GM23338 (cell line): ENCODE results near the gene ENOX1. TPM values are rescaled to one million over a fixed set of nuclear protein-coding genes. Genes with fewer than 3 reads are reported as not detected.

Experiments used
- ATAC-seq: fragments of 200-7000 bp; cut with Tn5 transposase; 3 replicates; pipeline ENCODE4 v1.9.1; 2020
- DNase-seq: peaks from one replicate; pipeline ENCODE4 v3.0.0-alpha.2; 2015; ENCODE audit warnings: low spot score
- H2AFZ ChIP-seq: fragments of 200-600 bp; sonication (generic); 2 replicates; pipeline ENCODE4 v1.8.0; 2016; ENCODE audit warnings: antibody characterized with exemption, mild to moderate bottlenecking, moderate library complexity
- H3F3A ChIP-seq: fragments of 200-600 bp; sonication (generic); replicated peaks from 2 replicates; pipeline ENCODE4 v1.8.0; 2017; ENCODE audit warnings: antibody characterized with exemption, mixed run types, low read depth
- H3K27ac ChIP-seq: fragments of 200-600 bp; sonication (generic); 2 replicates; pipeline ENCODE4 v1.6.1; 2016; ENCODE audit warnings: low read depth
- H3K27me3 ChIP-seq: fragments of 200-600 bp; sonication (generic); 2 replicates; pipeline ENCODE4 v1.8.0; 2016; ENCODE audit warnings: mild to moderate bottlenecking, mixed run types, moderate library complexity; ENCODE audit not compliant: insufficient read depth
- H3K36me3 ChIP-seq: fragments of 200-600 bp; sonication (generic); 2 replicates; pipeline ENCODE4 v1.8.0; 2016; ENCODE audit warnings: mild to moderate bottlenecking; ENCODE audit not compliant: insufficient read depth
- H3K4me1 ChIP-seq: fragments of 200-600 bp; sonication (generic); 2 replicates; pipeline ENCODE4 v1.8.0; 2016; ENCODE audit warnings: mild to moderate bottlenecking, moderate library complexity; ENCODE audit not compliant: insufficient read depth
- H3K4me2 ChIP-seq: fragments of 200-600 bp; sonication (generic); 2 replicates; pipeline ENCODE4 v1.7.1; 2017; ENCODE audit warnings: mixed run types
- H3K4me3 ChIP-seq: fragments of 200-600 bp; sonication (generic); 2 replicates; pipeline ENCODE4 v1.6.1; 2016; ENCODE audit warnings: mixed run types
- H3K79me2 ChIP-seq: fragments of 200-600 bp; sonication (generic); replicated peaks from 2 replicates; pipeline ENCODE4 v1.8.0; 2017; ENCODE audit warnings: mild to moderate bottlenecking; ENCODE audit not compliant: insufficient read depth
- H3K9me2 ChIP-seq: fragments of 200-600 bp; sonication (generic); 2 replicates; pipeline ENCODE4 v1.8.0; 2017; ENCODE audit not compliant: insufficient read depth
- H4K20me1 ChIP-seq: fragments of 200-600 bp; sonication (generic); replicated peaks from 2 replicates; pipeline ENCODE4 v1.8.0; 2017; ENCODE audit warnings: mild to moderate bottlenecking; ENCODE audit not compliant: insufficient read depth
- H3K27ac Mint-ChIP-seq: 2 replicates; pipeline ENCODE4 v1.8.0; 2020; ENCODE audit warnings: inconsistent platforms, mild to moderate bottlenecking, moderate library complexity, mixed read lengths
- H3K27me3 Mint-ChIP-seq: 3 replicates; pipeline ENCODE4 v1.8.0; 2022; ENCODE audit warnings: low read depth, mild to moderate bottlenecking, moderate library complexity, mixed read lengths, inconsistent platforms; ENCODE audit not compliant: insufficient read depth, poor library complexity
- H3K36me3 Mint-ChIP-seq: 3 replicates; pipeline ENCODE4 v1.8.0; 2021; ENCODE audit warnings: low read depth, mild to moderate bottlenecking, inconsistent platforms, moderate library complexity, mixed read lengths
- H3K4me1 Mint-ChIP-seq: 3 replicates; pipeline ENCODE4 v1.8.0; 2020; ENCODE audit warnings: mild to moderate bottlenecking, inconsistent platforms, mixed read lengths
- H3K4me3 Mint-ChIP-seq: 3 replicates; pipeline ENCODE4 v1.8.0; 2021; ENCODE audit warnings: moderate library complexity, mild to moderate bottlenecking, inconsistent platforms, mixed read lengths
- H3K9me3 Mint-ChIP-seq: 3 replicates; pipeline ENCODE4 v1.8.0; 2020; ENCODE audit warnings: moderate library complexity, mild to moderate bottlenecking, inconsistent platforms, mixed read lengths
- CREB1 ChIP-seq: fragments of 250-450 bp; sonication (Bioruptor Pico); IDR thresholded peaks from 2 replicates; pipeline ENCODE4 v1.5.0; 2020; ENCODE audit warnings: low read depth, mild to moderate bottlenecking, moderate library complexity
- CTCF ChIP-seq, 2 experiments: fragments of 200-600 bp in 1 of 2; sonication (generic) in 1 of 2; conservative IDR thresholded peaks; 2 replicates each; pipeline versions ENCODE4 v1.5.1 to v1.6.1; 2016 to 2017; ENCODE audit warnings: antibody characterized with exemption in 2 of 2, low read depth in 2 of 2, mild to moderate bottlenecking in 2 of 2, moderate library complexity in 1 of 2
- ETS1 ChIP-seq: IDR thresholded peaks from 2 replicates; pipeline ENCODE4 v1.6.1; 2016; ENCODE audit warnings: antibody characterized with exemption
- EZH2 ChIP-seq: fragments of 200-600 bp; sonication (generic); IDR thresholded peaks from one replicate; pipeline ENCODE4 v1.8.0; 2017; ENCODE audit warnings: antibody characterized with exemption, mild to moderate bottlenecking, low read depth; ENCODE audit not compliant: unreplicated experiment
- EZH2phosphoT487 ChIP-seq: fragments of 200-600 bp; sonication (generic); IDR thresholded peaks from one replicate; pipeline ENCODE4 v1.8.1; 2018; ENCODE audit warnings: antibody characterized with exemption; ENCODE audit not compliant: unreplicated experiment
- POLR2AphosphoS5 ChIP-seq: IDR thresholded peaks from 2 replicates; pipeline ENCODE4 v1.6.1; 2016; ENCODE audit warnings: antibody characterized with exemption, low read depth
- STAT1 ChIP-seq: IDR thresholded peaks from one replicate; pipeline ENCODE4 v1.6.1; 2016; ENCODE audit warnings: antibody characterized with exemption; ENCODE audit not compliant: unreplicated experiment
- ZNF114 ChIP-seq: fragments of 250-450 bp; sonication (Bioruptor Pico); IDR thresholded peaks from 2 replicates; pipeline ENCODE4 v1.5.0; 2020; ENCODE audit warnings: mild to moderate bottlenecking, moderate library complexity
- polyA plus RNA-seq: library from polyadenylated mRNA; unstranded; fragments of >200 nt; fragmentation: Nextera tagmentation; extraction: Ambion mirVana; gene quantifications from 2 replicates; pipeline ENCODE4 v1.2.1, GENCODE V29; 2016
- total RNA-seq: library from RNA; depleted of rRNA; stranded (reverse); fragments of >200 nt; shearing (Covaris generic); gene quantifications from 2 replicates; pipeline ENCODE4 v1.2.3, GENCODE V29; 2014
- TF ChIP-seq, protein P1 (sequence below): fragments of 250-450 bp; sonication (Bioruptor Pico); IDR thresholded peaks from 2 replicates; pipeline ENCODE4 v1.5.0; 2020; ENCODE audit warnings: mild to moderate bottlenecking, moderate library complexity
- TF ChIP-seq, protein P2 (sequence below): IDR thresholded peaks from one replicate; pipeline ENCODE4 v1.6.1; 2018; ENCODE audit warnings: antibody characterized with exemption; ENCODE audit not compliant: unreplicated experiment

The ENOX1 gene
- total and polyA plus RNA-seq, 2 experiments from 2014 or later = 0.66 to 0.81 TPM

- H3K79me2 ChIP-seq = no peaks in the 10 kb centered on the region
- H2AFZ ChIP-seq = no peak overlapping the region
- peaks cover 4% of the 10 kb centered on the region for H3K27me3 Mint-ChIP-seq
- H3K4me1 Mint-ChIP-seq = peaks cover 2% of the 10 kb centered on the region; the same call in 2 of the 3 replicates
- no peaks in the 10 kb centered on the region for H3K9me3 Mint-ChIP-seq
- ATAC-seq (no peak), DNase-seq (no peak)
- peaks cover 4% of the 10 kb centered on the region; the same call in 1 of the 2 replicates for H3K9me2 ChIP-seq
- no peak overlapping the region for H3K4me3 Mint-ChIP-seq
- H3K36me3 ChIP-seq = no peaks in the 10 kb centered on the region
- H3K4me2 ChIP-seq = no peak overlapping the region
- H3K4me1 ChIP-seq = peaks cover 28% of the 10 kb centered on the region
- H3K4me3 ChIP-seq = no peak overlapping the region
- H3K27ac Mint-ChIP-seq = no peak overlapping the region
- H4K20me1 ChIP-seq = no peaks in the 10 kb centered on the region
- TF ChIP-seq ZNF114 (CRISPR knock-in tag) (no peak), CTCF (conservative IDR thresholded peaks at IDR 0.05; ENCODE audit: low read depth in 2 of 2) (no peak), POLR2AphosphoS5 (no peak), CREB1 (CRISPR knock-in tag) (no peak), ETS1 (no peak), EZH2 (no peak), STAT1 (no peak), EZH2phosphoT487 (no peak)
- TF ChIP-seq, protein P1, sequence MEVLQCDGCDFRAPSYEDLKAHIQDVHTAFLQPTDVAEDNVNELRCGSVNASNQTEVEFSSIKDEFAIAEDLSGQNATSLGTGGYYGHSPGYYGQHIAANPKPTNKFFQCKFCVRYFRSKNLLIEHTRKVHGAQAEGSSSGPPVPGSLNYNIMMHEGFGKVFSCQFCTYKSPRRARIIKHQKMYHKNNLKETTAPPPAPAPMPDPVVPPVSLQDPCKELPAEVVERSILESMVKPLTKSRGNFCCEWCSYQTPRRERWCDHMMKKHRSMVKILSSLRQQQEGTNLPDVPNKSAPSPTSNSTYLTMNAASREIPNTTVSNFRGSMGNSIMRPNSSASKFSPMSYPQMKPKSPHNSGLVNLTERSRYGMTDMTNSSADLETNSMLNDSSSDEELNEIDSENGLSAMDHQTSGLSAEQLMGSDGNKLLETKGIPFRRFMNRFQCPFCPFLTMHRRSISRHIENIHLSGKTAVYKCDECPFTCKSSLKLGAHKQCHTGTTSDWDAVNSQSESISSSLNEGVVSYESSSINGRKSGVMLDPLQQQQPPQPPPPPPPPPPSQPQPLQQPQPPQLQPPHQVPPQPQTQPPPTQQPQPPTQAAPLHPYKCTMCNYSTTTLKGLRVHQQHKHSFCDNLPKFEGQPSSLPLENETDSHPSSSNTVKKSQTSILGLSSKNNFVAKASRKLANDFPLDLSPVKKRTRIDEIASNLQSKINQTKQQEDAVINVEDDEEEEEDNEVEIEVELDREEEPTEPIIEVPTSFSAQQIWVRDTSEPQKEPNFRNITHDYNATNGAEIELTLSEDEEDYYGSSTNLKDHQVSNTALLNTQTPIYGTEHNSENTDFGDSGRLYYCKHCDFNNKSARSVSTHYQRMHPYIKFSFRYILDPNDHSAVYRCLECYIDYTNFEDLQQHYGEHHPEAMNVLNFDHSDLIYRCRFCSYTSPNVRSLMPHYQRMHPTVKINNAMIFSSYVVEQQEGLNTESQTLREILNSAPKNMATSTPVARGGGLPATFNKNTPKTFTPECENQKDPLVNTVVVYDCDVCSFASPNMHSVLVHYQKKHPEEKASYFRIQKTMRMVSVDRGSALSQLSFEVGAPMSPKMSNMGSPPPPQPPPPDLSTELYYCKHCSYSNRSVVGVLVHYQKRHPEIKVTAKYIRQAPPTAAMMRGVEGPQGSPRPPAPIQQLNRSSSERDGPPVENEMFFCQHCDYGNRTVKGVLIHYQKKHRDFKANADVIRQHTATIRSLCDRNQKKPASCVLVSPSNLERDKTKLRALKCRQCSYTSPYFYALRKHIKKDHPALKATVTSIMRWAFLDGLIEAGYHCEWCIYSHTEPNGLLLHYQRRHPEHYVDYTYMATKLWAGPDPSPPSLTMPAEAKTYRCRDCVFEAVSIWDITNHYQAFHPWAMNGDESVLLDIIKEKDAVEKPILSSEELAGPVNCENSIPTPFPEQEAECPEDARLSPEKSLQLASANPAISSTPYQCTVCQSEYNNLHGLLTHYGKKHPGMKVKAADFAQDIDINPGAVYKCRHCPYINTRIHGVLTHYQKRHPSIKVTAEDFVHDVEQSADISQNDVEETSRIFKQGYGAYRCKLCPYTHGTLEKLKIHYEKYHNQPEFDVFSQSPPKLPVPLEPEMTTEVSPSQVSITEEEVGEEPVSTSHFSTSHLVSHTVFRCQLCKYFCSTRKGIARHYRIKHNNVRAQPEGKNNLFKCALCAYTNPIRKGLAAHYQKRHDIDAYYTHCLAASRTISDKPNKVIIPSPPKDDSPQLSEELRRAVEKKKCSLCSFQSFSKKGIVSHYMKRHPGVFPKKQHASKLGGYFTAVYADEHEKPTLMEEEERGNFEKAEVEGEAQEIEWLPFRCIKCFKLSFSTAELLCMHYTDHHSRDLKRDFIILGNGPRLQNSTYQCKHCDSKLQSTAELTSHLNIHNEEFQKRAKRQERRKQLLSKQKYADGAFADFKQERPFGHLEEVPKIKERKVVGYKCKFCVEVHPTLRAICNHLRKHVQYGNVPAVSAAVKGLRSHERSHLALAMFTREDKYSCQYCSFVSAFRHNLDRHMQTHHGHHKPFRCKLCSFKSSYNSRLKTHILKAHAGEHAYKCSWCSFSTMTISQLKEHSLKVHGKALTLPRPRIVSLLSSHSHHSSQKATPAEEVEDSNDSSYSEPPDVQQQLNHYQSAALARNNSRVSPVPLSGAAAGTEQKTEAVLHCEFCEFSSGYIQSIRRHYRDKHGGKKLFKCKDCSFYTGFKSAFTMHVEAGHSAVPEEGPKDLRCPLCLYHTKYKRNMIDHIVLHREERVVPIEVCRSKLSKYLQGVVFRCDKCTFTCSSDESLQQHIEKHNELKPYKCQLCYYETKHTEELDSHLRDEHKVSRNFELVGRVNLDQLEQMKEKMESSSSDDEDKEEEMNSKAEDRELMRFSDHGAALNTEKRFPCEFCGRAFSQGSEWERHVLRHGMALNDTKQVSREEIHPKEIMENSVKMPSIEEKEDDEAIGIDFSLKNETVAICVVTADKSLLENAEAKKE (CRISPR knock-in tag) = no peak
- TF ChIP-seq, protein P2, sequence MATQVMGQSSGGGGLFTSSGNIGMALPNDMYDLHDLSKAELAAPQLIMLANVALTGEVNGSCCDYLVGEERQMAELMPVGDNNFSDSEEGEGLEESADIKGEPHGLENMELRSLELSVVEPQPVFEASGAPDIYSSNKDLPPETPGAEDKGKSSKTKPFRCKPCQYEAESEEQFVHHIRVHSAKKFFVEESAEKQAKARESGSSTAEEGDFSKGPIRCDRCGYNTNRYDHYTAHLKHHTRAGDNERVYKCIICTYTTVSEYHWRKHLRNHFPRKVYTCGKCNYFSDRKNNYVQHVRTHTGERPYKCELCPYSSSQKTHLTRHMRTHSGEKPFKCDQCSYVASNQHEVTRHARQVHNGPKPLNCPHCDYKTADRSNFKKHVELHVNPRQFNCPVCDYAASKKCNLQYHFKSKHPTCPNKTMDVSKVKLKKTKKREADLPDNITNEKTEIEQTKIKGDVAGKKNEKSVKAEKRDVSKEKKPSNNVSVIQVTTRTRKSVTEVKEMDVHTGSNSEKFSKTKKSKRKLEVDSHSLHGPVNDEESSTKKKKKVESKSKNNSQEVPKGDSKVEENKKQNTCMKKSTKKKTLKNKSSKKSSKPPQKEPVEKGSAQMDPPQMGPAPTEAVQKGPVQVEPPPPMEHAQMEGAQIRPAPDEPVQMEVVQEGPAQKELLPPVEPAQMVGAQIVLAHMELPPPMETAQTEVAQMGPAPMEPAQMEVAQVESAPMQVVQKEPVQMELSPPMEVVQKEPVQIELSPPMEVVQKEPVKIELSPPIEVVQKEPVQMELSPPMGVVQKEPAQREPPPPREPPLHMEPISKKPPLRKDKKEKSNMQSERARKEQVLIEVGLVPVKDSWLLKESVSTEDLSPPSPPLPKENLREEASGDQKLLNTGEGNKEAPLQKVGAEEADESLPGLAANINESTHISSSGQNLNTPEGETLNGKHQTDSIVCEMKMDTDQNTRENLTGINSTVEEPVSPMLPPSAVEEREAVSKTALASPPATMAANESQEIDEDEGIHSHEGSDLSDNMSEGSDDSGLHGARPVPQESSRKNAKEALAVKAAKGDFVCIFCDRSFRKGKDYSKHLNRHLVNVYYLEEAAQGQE = no peak
- no peaks in the 10 kb centered on the region for H3K36me3 Mint-ChIP-seq
- no peaks in the 10 kb centered on the region for H3F3A ChIP-seq
- no peak overlapping the region for H3K27ac ChIP-seq
- no peaks in the 10 kb centered on the region for H3K27me3 ChIP-seq
Observed at GRCh38 chr13:43328907-43329306, 457.9 kb downstream of the ENOX1 start.
